ENCODE measurements around the gene SH3BP2.

SH3BP2 gene

GRCh38 chr4:2831611-2832308 is 38.9 kb downstream of the SH3BP2 start:
- DNase-seq (ENCODE audit: low read depth in 1 of 2, low spot score in 1 of 2), result no peak

GRCh38 chr4:2832309-2832980 is 39.6 kb downstream of the SH3BP2 start:
- no peak for DNase-seq (ENCODE audit: low read depth in 1 of 2, low spot score in 1 of 2)

GRCh38 chr4:2832981-2833670 is 40.2 kb downstream of the SH3BP2 start:
- no peak for DNase-seq (ENCODE audit: low read depth in 1 of 2, low spot score in 1 of 2)

DNA sequence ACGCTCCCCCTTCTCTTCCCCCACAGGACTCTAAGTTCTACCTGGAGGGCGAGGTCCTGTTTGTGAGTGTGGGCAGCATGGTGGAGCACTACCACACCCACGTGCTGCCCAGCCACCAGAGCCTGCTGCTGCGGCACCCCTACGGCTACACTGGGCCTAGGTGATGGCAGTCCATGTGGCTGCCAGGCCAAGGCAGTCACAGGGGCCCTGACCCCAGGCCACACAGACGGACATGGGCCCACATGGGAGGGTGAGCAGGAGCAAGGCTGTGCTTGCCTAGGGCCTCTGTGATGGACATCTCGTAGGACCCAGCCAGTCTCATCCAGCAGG is 40.8 kb downstream of the SH3BP2 start:
- DNase-seq (ENCODE audit: low read depth in 1 of 2, low spot score in 1 of 2), result no peak

DNA sequence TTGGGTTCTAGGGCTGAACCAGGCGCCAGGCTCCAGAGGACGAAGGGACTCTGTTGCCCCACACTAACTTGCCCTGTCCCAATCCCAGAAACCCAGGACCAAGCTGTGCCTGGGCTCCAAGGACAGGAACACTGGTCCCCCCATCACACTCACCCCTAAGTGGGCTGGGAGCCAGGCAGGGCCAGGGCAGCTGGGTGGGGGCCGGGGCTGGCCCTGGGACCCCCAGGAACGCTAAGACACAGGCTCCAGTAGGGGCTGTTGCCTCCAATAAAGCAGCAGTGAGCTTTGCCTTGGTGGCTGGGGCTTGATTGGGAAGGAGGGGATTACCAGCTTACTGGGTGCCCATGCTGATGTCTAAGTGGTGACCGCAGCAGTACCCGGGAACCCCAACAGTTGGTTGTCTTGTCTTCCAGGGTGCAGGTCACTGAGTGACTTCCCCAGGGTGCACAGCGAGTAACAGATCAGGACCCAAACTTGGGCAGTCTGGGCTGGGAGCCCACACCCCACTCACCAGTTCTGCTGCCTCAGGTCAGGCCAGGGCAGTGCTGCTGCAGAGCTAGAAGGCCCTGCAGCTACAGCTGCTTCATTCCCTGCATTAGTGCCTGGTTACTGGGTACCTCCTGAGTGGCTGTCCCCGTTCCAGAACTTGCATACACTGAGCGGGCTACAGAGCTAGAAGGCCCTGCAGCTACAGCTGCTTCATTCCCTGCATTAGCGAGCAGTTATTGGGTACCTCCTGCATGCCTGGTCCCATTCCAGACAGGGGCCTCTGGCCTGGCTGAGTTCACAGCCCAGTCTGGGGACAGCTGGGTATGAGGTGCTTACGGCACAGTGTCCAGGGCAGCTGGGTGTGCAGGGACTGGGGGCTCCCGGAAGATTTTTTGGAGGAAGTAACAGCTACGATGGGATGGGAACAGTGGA is 41.4 kb downstream of the SH3BP2 start:
- no peak for DNase-seq (ENCODE audit: low read depth in 1 of 2, low spot score in 1 of 2)

GRCh38 chr4:2835978-2836377 is 43.1 kb downstream of the SH3BP2 start:
- no peak for DNase-seq (ENCODE audit: low read depth in 1 of 2, low spot score in 1 of 2)

- DNase-seq (ENCODE audit: low read depth in 1 of 2, low spot score in 1 of 2), result no peak
Observed at GRCh38 chr4:2836391-2836859, 43.5 kb downstream of the SH3BP2 start.

GRCh38 chr4:2837110-2837903 is 44.4 kb downstream of the SH3BP2 start:
- no peak for DNase-seq (ENCODE audit: low read depth in 1 of 2, low spot score in 1 of 2)

GRCh38 chr4:2837904-2838496 is 45.1 kb downstream of the SH3BP2 start:
- peak in 1 of 2 donors; percentile 69 for DNase-seq (ENCODE audit: low read depth in 1 of 2, low spot score in 1 of 2)

DNA sequence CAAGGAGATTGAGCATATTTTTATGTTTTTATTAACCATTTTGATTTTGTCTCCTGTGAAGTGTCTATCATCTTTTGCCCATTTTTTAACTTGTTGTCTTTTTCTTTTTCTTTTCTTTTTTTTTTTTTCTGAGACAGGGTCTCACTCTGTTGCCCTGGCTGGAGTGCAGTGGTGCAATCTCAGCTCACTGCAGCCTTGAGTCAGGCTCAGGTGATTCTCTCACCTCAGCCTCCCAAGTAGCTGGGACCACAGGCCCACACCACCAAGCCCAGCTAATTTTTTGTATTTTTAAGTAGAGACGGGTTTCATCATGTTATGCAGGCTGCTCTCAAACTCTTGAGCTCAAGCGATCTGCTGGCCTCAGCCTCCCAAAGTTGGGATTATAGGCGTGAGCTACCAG is 46.2 kb downstream of the SH3BP2 start:
- no peak for DNase-seq (ENCODE audit: low read depth in 1 of 2, low spot score in 1 of 2)

GRCh38 chr4:2842687-2843262 is 49.9 kb downstream of the SH3BP2 start:
- DNase-seq (ENCODE audit: low read depth in 1 of 2, low spot score in 1 of 2), result no peak

DNA sequence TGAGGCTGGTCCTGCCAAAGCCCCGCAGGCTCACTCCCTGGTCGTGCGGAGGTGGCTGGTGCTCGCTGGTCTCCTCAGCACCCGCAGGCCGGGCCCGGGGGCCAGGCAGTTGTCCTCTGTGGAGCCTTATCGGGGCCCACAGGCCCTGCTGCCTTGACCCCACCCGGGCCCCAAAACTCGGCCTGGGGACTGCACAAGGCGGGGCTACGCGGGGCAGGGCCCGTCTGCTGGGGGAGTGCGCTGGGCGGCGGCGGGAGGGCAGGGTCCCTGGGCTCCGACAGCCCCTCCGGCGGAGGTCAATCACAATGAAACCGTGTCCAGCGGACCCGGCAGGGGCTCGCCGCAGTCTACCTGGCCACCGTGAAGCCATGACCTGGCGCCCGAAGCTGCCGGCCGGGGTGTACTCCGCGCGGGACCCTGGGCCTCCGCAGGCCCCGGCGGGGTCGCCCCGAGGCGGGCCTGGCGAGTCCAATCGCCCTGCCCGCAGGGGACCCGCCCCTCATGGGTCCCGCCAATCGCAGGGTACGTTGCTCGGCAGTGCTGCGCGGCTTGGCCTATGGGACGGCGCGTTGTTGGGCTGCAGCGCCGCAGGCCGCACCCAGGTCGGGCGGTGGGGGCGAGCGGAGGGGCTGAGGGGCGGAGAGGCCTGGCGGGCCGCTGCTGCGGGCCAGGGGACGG is 50.5 kb downstream of the SH3BP2 start, which contains the start of gene ADD1:
TSS of gene ADD1 (plus strand) at position 582 of the 678 bp plus-strand sequence. CDS start 32,072 bp downstream, outside the sequence.
- peak; percentile 89 to 100 for DNase-seq (ENCODE audit: low read depth in 1 of 2, low spot score in 1 of 2)

DNA sequence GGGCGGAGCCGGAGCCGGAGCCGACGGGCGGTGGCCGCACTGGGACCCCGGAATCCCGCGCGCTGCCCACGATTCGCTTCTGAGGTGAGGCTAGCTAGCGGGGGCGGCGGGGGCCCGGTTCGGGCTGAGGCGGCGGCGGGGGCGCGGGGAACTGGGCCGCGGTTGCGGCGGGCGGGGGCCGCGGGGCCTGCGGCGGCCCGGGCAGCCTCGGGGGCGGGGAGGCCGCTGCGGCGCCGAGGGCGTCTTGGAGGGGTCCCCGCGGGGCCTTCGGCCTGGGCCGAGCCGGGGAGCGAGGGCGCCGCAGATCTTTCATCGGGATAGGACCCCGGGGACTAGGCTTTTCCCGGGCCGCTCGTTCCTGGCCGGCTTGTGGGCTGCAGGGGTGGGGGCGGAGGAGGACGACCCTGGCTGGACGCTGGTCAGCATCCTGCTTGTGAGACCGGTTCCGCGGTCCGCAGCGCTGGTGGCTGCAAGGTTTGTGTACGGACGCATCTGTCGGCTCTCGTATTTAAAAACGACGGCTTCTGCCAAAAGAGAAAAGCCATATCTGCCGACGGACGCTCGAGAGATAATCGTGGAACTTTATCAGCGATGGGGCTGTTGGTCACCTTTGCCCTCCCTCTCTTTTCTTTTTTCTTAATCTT is 51.2 kb downstream of the SH3BP2 start:
- DNase-seq (ENCODE audit: low read depth in 1 of 2, low spot score in 1 of 2), result no peak

- DNase-seq (ENCODE audit: low read depth in 1 of 2, low spot score in 1 of 2), result no peak
Observed at GRCh38 chr4:2846172-2846571, 53.3 kb downstream of the SH3BP2 start.

- no peak for DNase-seq (ENCODE audit: low read depth in 1 of 2, low spot score in 1 of 2)
Observed at GRCh38 chr4:2847302-2847871, 54.5 kb downstream of the SH3BP2 start.

DNA sequence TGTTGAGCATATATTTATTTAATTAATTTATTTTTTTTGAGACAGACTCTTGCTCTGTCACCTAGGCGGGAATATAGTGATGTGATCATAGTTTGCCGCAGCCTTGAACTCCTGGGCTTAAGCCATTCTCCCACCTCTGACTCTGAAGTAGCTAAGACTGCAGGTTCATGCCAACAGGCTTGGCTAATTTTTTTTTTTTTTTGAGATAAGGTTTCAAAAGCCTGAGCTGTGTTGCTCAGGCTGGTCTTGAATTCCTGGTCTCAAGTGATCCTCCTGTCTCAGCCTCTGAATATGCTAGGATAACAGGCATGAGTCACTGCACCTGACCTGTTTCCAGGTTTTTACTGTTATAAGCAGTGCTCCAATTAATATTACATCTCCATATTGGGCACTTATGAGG is 55.6 kb downstream of the SH3BP2 start:
- no peak for DNase-seq (ENCODE audit: low read depth in 1 of 2, low spot score in 1 of 2)

DNA sequence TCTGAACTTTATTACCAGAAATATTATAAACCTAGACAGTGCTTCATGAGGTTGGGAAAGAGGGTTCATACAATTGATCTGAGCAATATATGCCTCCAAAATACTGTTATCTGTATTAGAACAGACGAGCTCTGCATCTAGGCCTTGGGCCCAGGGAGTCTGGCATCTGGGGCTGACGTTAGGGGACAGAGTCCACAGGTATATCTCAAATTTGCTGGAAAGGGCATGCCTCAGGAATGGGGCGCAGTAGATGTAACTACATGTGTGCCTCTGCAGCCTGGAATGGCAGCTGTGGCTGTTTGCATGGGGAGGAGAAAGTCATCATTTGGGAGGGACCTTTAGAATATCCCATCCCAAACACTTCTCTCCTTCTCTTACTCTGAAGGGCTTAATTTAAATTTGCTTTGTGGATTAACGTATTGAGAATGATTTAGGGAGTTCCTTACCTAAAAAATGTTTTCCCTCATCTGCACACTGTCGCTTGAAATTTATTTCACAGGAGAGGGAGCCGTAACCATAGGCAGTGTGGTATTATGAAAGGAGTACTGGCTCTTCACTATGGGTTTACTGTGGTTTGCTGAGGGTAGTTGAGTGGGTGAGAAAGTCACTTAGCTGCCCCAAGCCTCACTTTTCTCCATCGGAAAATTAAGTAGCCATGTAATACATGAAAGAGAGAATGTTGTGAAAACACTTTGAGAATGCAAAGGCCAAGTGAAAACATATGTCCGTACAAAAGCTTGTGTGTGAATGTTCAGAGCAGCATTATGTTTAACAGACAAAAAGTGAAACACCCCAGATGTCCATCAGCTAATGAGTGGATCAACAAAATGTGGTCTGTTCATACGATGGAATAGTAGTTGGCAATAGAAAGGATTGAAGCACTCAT is 56.6 kb downstream of the SH3BP2 start:
- DNase-seq (ENCODE audit: low read depth in 1 of 2, low spot score in 1 of 2), result no peak

Measured in activated CD4-positive, alpha-beta T cell treated with anti-CD3 and anti-CD28 coated beads, Interleukin-2, amount 50 U/mL, for 24 hours (primary cell).